Retinal pigment epithelial cell (primary cell): ENCODE data around the gene RBMS3.

Experiments used
- DNase-seq: peaks from one replicate; pipeline ENCODE4 v3.0.0-alpha.2; 2010; ENCODE audit warnings: low read depth
- H3K4me3 ChIP-seq: 2 replicates; pipeline ENCODE4 v1.5.1; 2011; ENCODE audit warnings: mild to moderate bottlenecking, low read length, control low read depth, moderate library complexity
- TF ChIP-seq, protein P1 (sequence below): conservative IDR thresholded peaks from 2 replicates; pipeline ENCODE4 v1.5.1; 2011; ENCODE audit warnings: low read depth, low read length, control low read depth, inconsistent platforms

RBMS3 gene

DNA sequence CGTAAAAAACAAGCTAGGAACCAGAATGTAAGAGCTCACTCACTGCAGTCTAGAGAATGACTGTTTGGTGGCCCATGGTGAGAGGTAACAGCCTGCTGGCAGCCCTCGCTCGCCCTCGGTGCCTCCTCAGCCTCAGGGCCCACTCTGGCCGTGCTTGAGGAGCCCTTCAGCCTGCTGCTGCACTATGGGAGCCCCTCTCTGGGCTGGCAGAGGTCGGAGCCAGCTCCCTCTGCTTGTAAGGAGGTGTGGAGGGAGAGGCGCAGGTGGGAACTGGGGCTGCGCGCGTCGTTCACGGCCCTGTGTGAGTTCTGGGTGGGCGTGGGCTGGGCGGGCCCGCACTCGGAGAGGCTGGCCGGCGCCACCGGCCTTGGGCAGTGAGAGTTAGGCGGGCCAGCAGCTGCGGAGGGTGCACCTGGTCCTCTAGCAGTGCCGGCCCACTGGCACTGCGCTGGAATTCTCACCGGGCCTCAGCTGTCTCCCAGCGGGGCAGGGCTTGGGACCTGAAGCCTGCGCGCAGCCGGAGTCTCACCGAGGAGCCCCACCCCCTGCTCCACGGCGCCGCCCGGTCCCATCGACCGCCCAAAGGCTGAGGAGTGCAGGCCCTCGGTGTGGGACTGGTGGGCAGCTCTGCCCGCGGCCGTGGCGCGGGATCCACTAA, 420.6 kb downstream of the RBMS3 start:
- TF ChIP-seq, protein P1, sequence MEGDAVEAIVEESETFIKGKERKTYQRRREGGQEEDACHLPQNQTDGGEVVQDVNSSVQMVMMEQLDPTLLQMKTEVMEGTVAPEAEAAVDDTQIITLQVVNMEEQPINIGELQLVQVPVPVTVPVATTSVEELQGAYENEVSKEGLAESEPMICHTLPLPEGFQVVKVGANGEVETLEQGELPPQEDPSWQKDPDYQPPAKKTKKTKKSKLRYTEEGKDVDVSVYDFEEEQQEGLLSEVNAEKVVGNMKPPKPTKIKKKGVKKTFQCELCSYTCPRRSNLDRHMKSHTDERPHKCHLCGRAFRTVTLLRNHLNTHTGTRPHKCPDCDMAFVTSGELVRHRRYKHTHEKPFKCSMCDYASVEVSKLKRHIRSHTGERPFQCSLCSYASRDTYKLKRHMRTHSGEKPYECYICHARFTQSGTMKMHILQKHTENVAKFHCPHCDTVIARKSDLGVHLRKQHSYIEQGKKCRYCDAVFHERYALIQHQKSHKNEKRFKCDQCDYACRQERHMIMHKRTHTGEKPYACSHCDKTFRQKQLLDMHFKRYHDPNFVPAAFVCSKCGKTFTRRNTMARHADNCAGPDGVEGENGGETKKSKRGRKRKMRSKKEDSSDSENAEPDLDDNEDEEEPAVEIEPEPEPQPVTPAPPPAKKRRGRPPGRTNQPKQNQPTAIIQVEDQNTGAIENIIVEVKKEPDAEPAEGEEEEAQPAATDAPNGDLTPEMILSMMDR, result no peak
- H3K4me3 ChIP-seq, result no peak overlapping the region
- no peak for DNase-seq

DNA sequence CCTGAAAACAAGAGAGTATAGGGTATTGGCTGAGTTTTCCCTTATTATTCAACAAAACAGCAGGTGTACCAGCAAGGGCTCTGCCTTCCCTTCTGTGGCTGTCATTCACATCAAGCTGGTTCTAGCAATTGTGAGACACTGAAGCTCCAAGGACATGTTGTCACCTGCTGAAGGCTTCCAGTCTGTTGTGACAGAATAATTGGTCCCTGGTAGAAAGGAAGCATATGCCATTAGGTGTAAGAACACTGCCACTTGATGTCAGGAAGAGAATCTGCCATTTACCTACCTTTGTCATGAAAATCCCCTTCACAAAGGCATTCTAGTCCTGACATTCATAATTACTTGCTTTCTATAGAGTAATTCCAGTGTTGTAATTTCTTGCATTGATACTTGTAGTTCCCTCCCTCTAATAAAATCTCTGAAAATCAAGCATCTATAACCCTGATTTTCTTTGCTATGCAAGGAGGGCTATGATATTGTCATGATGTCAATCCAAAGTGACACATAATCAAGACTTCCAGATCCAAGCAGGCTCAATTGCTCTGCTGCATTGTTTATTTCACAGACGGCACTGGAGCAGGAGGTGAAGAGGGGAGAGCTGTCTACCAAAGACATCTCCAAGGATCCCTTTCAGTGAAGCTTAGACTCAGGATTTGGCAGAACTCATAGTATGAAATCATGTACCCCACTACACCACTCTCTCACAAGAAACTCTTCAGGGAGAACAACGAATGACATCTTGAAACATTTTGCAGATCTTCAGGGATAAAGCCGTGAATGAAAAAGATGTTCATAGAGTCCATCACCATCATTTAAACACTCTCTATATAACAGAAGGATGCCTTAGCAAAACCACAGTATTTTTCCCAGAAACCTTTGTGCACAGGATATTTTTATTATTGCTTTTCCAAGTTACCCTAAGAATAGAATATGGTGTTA, 425.3 kb downstream of the RBMS3 start:
- TF ChIP-seq, protein P1, result no peak
- no peak for DNase-seq
- H3K4me3 ChIP-seq, result no peak overlapping the region

DNA sequence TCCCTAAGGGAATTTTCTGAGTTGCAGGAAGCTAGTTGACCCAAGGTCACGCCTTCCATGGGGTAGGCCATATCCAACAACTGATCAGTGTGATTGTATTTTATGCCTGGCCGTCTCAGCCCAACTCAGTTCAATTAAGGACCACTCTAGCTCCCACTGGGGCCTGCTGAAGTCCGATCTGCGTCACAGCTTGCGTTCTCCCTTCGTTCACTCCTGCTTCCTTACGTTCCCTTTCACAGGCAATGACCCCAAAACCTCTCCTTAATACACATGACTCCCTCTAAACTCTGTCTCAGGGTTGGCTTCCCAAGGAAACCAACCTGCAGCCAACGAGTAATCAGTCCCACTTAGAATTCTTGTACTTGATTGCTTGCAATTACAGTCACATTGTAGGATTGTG, 428.0 kb downstream of the RBMS3 start:
- no peak for DNase-seq
- TF ChIP-seq, protein P1, result no peak
- H3K4me3 ChIP-seq, result no peak overlapping the region

DNA sequence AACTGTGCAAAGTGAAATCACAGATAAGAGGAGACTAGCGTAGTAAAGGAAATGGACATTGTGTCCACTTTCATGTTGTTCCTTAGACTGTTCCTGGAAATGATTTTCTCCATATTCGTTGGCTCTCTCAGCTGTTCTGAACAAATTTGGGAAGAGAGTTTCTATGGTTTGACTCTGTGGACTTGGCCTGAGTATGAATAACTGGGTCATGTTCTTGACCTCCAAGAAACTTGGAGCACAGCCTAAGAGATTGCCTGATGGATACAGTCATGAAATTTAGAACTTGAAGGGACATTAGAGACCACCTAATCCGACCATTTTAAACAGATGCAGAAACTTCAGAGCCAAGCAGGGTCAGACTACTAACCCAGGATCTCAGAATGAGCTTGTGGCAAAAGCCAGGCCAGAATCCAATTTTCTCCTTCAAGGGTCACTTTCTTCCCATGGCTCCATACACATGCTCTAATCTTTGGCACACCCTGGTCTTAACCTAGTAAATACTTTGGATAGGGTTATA, 430.4 kb downstream of the RBMS3 start:
- DNase-seq, result peak; percentile 63
- TF ChIP-seq, protein P1, result no peak
- H3K4me3 ChIP-seq, result no peak overlapping the region

DNA sequence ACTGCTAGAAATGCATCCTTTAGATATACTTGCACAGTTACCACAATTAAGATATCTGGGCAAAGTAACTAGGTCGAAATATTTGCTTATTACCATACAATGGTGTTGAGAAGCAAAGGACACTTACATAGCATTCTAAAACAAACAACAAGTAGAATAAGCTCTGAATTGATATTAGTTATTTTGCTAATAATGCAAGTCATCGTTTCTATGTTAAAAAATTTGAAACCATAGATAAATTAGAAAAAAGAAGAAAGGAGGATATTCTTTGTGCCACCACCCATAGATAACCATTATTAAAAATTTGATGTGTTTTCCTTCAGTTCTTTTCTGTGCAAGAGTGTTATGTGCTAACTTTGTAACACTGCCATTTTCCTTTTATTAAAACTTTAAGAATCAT, 435.3 kb downstream of the RBMS3 start:
- no peak overlapping the region for H3K4me3 ChIP-seq
- TF ChIP-seq, protein P1, result no peak
- no peak for DNase-seq

DNA sequence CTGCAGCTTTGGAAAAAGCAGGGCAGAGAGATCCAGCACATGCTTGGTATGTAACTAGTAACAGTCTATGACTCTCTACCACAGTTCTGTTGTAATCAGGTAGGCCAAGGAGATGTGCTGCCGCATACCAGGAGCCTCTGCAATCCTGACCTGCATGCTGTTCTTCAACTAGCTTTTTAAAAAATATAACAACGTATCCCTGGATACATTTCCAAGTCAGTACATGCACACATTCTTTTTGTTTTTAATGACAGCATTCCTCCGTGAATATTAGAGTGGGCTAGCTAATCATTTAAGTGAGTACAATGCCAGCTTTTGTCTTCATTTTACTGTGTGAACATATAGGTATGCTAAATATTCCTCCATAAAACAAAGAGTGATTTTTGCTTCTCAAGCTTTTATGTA, 437.8 kb downstream of the RBMS3 start:
- no peak overlapping the region for H3K4me3 ChIP-seq
- TF ChIP-seq, protein P1, result no peak
- peak; percentile 43 for DNase-seq

DNA sequence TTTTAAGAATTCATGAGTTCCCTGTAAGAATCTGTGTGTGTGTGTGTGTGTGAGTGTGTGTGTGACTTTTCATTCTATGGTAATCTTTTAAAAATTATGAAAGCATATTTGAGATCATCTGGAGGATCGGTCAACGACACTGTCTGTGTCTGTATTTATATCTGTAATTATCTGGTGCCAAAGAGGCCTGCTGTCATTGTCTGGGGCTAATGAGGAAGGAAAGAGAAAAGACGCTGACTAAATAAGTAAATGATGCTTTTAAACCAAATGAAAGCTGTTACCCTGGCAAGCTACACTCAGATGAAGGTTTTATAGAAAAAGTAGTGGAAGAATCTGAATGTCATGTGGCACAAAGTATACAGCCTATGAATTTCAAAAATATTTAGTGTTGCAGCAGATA, 439.8 kb downstream of the RBMS3 start:
- TF ChIP-seq, protein P1, result no peak
- DNase-seq, result no peak
- no peak overlapping the region for H3K4me3 ChIP-seq
